Esophagus mucosa (tissue), 1 donor: ENCODE data around the gene SLC7A6OS. TPM values are rescaled to one million over a fixed set of nuclear protein-coding genes. Genes with fewer than 3 reads are reported as not detected.
"Not testable (repeated sequence)": the region's sequence is repeated elsewhere in the genome, so short reads cannot be mapped to it uniquely, and the experiment has no call there.

Experiments used
- ATAC-seq: fragments of 200-7000 bp; cut with Tn5 transposase; one replicate; pipeline ENCODE4 v1.9.1; 2020
- total RNA-seq: library from RNA; stranded (reverse); gene quantifications from one replicate; pipeline ENCODE4 v1.2.4, GENCODE V29; 2023
- donor health status: DM: yes; HTN: yes; CAD: no.

Gene SLC7A6OS
- total RNA-seq, 1 donor from 2014 or later: 8.1 TPM

DNA sequence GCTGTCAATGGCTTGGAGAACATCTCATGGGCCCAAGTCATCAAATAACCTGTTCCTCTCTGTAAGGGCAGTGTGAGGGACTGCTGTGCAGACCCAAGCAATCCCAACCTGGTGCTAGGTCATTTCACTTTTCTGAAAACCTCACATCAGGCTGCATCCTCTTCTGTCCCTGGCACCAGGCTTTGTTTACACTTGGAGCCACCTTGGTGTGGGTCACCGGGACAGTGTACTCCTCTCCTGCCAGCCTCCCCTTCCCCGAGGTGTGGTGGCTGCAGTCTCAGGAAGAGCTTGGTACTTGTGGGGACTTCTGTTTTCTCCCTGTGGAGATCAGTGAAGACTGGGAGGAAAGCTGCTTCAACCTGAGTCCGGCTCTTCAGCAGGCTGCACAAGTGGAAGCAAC is 12.4 kb downstream of the SLC7A6OS start:
- ATAC-seq: peak; percentile 7

DNA sequence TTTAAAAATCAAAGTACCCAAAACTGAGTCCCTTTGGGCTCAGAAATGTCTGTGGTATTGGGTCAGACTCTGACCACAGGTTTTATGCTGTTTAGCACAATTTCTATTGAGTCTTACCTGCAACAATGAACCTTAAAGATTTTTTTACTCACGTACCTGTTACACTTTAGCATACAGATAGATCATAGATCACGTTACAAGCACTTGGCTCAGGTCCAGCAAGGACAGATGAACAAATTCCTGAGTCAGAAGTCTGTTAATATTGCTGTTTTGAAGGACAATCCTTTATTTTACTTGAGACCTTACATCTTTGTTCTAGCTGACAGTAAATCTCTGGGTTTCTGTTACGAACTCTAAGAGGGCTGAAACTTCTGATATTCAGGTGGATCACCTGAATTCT is 12.8 kb downstream of the SLC7A6OS start:
- no peak for ATAC-seq

DNA sequence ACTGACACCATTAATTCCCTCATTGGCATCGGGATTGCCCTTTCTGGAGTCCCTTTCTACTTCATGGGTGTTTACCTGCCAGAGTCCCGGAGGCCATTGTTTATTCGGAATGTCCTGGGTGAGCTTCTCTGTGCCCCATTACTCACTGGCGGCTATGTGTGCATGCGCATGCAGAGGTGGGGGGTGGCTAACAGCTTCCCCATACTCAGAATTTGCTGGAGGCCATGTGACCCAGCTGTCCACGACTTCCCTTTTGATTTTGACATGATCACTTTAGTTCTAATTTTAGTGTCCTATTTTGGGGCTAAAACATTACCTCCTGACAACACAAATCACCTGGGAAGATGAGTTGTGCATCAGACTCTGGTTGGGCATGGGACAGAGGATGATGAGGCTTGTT is 14.1 kb downstream of the SLC7A6OS start:
- no peak for ATAC-seq

DNA sequence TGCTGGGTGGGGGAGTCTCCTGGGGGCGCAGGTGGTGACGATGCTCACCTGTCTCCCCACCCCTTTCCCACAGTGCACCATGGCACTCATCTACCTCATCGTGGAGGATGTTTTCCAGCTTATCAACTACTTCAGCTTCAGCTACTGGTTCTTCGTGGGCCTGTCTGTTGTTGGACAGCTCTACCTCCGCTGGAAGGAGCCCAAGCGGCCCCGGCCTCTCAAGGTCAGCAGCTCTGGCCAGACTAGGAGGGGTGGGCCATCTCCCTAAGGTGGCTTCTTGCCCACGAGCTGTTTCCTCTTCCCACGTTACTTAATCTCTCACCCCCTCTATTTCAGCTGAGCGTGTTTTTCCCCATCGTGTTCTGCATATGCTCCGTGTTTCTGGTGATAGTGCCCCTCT is 14.5 kb downstream of the SLC7A6OS start:
- ATAC-seq: no peak

DNA sequence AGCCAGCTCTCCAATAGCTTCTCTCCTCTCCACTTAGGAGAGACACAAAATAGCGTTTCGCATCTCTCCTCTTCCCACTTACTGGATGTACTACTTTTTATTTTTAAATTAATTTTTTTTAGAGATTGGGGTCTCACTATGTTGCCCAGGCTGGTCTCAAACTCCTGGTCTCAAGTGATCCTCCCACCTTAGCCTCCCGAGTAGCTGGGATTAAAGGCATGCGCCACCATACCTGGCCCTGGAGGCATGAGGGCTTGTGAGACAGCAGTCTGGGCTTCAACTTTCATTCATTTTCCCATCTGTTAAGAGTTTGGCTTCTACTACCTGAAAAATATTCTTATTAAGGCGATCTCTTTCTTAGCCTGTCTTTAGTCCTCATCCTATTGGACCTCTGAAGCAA is 18.3 kb downstream of the SLC7A6OS start:
- ATAC-seq: no peak

DNA sequence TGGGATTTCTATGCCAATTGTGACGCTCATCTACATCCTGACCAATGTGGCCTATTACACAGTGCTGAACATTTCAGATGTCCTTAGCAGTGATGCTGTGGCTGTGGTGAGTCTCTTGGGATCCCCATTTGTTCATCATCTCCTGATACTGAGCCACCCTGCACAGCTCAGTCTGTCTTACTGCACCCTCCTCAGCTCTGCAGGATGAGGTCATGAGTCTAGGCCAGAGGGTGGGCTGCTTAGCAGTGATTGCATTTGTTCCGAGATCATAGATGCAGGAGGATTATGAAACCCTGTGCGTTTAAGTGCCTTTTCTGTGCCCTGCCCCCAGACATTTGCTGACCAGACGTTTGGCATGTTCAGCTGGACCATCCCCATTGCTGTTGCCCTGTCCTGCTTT is 19.5 kb downstream of the SLC7A6OS start:
- ATAC-seq: no peak

DNA sequence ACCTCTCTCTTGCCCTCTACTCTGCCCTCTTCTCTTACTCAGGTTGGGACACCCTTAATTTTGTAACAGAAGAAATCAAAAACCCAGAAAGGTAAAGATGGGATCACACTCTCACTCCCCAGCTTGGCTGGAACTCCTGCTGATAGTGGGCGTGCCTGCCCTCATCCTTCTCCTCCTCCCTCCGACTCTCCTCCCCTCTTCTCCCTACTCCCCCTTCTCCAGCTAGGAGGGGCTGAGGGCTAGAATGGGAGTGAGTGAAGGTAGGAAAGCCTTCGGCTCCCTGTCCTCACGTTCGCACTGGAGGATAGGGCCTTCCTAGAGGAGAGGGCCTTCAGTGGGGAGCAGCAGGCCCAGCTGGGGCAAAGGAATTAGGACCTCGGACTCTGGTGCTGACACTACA is 20.3 kb downstream of the SLC7A6OS start:
- ATAC-seq: no peak

DNA sequence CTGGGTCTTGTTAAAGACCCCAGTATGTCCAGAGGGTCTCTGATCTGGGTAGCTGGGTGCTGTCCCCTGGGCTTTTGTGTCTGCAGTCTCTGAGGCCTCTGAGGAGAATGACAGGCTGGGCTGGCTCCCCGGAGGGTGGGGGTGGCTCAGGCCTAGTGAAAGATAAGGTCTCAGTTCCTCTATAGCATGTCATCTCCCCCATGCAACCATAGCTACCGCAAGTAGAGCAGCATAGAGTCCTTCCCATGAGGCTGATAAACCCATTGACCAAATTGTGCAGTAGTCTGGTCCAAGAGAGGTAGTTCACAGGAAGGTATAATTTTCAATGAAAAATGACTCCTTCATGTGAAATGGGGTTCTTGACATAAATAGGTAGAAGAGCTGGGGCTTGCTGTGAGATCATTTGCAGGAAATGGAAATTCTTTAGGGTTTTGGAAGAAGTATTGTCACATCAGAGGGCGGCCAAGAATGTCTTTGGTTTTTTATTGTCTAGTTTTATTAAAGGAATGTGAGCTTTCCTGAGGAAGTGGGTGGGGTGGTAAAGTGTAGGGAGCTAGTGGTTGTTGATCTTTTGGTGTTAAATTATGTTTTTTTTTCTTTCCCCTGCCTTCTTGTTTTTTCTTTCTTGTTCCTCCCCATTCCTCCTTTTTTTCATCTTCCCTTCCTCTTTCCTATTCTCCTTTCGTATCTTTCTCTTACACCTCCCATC is 21.0 kb downstream of the SLC7A6OS start:
- peak; percentile 32 for ATAC-seq

DNA sequence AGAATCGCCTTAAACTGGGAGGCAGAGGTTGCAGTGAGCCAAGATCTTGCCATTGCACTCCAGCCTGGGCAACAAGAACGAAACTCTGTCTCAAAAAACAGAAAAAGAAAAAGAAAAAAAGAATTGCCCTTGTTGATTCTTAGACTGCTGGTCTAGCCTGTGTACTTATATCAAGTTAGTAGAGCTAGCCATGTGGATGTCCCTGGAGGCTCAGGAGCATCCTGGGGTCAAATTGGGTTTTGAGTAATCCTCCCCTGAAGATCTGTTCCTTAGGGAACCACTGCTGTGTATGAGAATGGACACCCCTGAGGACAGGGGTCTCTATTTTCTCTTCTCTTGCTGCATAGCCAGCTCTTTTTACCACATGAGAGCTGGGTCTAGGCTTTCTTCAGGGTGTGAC is 21.5 kb downstream of the SLC7A6OS start:
- no peak for ATAC-seq

DNA sequence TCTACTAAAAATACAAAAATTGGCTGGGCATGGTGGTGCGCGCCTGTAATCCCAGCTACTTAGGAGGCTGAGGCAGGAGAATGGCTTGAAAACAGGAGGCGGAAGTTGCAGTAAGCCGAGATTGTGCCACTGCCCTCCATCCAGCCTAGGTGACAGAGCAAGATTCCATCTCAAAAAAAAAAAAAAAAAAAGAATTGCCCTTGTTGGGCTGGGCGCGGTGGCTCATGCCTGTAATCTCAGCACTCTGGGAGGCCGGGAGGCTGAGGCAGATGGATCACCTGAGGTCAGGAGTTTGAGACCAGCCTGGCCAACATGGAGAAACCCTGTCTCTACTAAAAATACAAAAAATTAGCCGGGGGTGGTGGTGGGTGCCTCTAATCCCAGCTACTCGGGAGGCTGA is 21.9 kb downstream of the SLC7A6OS start:
- ATAC-seq: not testable (repeated sequence)

DNA sequence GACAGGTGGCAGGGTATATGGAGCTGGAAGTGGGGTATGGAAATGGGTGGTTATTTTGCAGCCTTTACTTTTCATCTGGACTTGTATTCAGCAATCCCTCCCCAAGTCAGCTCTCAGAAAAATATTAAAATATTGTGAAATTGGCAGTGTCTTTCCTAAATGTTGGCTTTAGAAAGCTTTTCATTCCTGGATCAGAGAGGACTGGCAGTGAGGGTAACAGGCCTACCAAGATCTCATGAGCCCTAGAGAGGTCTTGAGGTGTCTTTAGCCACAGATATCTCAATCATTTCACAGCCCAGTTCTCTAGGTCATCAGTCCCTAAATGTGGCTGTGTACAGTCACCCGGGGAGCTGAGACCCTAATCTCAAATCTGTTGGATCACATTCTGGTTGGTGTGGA is 22.5 kb downstream of the SLC7A6OS start:
- no peak for ATAC-seq

DNA sequence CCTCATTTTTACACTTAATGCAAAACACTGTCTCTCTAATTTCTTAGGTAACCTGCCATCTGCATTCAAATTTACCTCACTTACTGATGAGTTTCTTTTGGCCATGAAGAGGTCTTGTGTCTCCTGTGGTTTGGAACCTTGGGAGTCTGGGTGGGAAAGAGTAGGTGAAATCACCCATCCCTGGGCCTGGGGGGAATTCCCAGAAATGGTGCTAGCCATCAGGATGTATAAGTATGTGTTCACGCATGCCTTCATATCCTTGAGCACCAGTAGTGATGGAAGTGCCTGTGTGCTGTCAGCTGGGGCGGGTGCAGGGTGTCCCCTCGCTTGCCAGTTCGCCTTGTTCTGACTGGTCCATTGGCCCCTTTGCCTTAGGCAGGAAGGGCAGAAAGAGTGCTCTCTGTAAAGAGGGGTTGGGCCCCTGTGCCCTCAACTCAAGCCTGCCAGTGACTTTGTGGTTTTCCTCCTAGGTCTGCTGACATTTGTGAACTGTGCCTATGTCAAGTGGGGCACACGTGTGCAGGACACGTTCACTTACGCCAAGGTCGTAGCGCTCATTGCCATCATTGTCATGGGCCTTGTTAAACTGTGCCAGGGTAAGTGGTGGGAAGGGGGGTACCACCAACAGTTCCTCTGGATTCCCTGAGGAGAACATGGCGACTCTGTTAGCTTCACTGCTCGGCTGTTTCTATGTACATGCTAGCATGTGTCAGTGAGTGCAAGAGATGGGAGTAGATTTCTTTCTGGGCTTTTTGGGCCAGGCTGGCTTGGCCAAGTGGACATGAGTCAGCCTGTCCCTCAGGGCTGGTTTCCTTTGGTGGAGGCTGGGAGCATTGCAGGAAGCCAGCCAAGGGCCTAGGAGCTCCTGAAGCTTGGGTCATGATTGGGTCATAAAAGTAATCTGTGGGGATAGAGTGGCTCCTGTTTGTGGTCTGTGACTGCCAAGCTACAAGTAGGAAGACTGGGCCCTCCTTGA is 23.2 kb downstream of the SLC7A6OS start:
- ATAC-seq: peak; percentile 34

DNA sequence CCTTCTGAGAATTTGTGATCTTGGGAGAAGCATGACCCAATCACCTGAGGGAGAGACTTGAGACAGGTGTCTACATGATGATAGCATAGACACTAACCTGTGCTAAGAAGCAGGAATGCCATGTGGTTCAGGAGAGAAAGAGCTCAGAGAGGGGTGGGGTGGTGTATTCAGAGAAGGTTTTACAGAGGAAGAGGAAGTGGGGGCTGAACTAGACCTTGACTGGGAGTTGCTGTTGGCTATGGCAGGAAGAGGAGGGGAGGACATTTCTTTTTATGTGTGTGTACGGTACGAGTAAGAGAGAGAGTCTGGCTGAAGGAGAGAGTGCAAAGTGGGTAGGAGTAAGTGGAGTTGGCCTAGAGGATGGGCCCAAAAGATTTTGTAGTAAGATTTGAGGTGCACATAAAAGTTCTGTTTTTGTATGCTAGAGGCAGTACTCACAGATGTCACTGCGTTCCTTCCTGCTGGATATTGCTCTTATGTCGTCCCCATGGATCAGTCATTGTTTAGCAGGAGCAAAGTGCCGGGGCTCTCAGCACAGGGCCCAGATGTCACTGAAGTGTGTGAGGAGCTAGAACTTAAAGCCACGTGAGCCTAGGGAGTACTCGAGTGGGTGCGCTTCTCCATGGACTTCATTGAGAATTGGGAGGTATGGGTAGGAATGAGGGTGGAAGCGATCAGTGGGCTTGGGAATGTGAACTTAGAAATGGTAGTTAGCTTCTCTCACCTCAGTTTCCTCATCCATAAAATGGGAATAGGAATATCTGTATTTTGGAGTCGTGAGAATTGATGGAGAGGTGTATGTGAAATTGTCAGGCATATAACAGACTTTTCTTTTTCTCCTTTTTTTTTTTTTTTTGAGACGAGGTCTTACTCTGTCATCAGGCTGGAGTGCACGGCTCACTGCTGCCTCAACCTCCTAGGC is 24.3 kb downstream of the SLC7A6OS start:
- no peak for ATAC-seq

DNA sequence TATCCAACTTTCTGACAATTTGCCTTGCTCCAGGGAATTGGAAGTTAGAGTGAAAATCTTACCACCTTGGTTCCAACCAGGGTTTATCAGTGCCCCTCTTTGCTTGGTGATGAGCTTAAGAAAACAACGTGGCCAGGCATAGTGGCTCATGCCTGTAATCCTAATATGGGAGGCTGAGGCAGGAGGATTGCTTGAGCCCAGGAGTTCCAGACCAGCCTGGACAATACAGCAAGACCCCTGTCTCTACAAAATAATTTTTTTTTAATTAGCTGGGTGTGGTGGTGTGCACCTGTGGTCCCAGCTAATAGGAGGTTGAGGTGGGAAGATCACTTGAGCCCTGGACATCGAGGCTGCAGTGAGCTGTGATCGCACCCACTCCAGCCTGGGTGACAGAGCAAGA is 25.1 kb downstream of the SLC7A6OS start:
- no peak for ATAC-seq

DNA sequence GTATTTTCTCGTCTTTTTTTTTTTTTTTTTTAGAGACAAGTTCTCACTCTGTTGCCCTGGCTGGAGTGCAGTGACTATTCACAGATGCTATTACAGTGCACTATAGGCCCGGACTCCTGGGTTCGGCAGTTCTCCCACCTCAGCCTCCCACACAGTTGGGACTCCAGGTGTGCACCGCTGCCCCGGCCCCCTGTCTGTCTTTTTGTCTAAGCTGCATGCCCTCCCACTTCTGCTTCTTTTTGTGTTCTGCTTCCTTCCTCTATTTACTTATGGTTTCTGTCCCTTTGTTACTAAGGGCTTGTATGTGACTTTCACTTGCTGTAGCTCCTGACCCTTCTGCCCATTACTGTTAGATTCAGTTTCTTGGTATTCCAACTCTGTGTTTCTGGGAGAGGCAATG is 25.9 kb downstream of the SLC7A6OS start:
- peak; percentile 28 for ATAC-seq

DNA sequence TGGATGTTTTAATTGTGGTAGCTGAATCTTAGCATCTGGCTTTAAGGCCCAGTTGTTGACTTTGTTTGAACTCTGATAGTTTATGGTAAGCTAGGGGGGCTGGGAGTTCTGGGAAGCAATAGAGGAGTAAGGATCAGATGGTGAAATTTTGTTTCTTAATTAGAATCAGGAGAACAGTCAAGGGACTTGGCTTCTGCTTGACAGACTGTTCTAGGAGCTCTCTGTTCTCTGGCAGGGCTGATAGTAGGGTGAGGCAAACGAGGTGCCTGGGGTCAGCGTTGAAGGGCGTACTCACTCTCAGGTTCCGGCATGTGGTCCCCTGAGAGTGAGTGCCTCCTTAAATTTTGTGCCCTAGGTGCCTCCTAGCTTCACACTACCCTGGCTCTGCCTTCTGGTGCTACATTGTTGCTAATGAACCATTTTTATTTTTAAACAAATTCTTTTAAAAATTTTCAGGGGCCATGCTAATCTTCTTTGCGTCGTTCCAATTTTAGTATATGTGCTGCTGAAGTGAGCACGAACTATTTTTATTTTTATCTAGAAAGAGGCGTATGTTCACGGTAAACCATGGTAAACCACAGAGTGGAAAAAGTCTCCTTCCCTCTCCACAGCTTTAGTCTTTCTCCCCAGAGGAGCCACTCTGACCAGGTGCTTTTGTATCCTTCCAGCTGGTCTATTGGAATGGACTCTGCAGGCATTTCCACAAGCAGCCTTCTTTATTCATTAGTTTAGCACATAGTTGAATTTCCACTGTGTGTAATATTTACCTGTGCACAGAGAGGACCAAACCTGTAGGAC is 26.7 kb downstream of the SLC7A6OS start:
- ATAC-seq: no peak

DNA sequence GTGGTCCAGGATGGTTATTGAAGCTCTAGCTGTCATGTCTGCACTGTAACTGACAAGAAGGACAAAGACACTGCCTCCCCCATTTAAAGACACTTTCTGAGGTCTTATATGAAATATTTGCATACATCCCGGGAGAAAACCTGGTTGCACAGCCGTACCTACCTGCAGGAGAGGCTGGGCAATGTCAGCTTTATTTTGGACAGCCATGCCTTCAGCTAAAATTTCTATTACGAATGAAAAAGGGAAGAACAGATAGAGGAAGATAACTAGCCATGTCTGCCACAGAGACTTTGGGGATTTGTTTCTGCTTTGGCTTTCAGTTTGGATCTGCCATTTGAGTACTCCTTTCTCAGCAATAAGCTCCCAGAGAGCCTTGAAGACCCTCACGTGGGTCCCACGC is 27.4 kb downstream of the SLC7A6OS start:
- no peak for ATAC-seq

DNA sequence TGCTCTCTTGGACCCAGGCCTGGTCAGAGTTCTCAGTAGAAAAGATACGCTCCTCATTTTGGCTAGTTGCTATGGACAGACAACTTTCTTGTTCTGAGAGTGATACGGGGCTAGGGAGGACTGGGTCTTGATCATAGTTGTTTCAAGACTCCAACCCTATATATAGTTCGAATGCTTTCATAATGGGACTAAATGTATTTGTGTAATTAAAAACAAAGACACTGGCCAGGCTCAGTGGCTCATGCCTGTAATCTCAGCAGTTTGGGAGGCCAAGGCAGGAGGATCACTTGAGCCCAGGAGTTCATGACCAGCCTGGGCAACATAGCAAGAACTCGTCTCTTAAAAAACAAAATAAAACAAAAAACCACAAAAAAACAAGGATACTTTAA is 28.7 kb downstream of the SLC7A6OS start:
- no peak for ATAC-seq

DNA sequence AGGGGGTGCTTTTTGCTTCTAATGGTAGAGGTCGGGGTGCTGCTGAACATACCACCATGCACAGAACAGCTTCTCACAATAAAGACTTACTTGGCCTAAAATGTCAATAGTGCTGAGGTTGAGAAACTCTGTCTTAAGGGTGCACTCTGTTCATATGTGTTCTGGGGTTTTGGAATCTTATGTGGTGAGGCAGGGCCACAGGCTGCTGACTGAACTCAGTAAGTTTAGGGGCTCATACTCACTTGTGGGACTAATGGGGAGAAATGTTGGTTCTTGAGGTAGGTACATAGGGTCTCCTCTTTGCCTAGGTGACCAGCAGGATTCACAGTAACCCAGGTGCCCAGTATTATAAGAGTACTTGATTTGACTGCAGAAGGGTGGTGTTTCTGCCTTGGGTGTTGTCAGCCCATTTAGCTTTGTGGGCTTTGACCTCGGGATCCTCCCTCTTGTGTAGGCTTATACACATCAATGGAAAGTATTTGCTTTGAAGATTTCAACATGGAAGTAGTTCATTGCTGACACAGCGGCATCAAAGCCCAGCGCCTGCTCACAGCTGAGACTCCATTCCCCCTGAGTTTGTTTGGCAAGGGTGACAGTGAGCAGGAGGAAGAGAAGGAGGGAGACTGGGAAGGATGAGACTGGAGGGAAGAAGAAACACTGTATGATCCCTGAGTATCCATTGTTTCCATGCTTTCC is 29.2 kb downstream of the SLC7A6OS start:
- ATAC-seq: no peak

DNA sequence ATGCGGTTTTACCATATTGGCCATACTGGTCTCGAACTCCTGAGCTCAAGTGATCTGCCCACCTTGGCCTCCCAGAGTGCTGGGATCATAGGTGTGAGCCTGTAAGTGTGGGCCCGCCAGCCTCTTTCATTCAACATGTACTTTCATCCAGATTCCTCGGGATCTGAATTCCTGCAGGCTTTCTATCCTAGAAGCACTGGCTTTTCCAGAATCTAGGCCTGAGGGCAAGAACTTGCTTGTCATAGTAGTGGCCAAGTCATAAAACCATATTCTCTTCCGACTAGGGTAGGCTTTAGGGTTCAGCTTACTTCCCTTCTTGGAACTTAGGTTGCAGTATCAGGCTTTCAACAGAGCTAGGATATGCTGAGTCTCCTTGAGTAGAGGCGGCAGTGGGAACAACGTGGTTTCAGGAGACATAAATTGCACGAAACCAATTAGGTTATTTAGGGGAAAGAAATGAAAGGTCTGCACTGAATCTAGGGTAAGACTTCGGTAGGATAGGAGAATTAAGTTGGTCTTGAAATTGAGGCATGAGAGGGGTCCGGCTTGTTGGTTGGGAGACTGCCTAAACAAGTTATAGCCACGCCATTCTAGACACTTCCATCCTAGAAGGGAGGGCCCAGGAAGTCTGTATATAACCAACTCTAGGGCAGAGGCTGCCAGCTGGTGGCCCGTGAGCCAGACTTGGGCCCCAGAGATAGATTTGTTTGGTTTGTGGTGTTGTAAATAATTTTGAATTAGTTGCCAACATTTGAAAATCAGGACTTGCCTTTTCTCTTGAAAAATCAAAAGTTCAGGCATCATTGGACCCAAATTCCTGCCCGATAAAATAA is 30.8 kb downstream of the SLC7A6OS start:
- no peak for ATAC-seq
